Peyer's patch (tissue), 4 donors: ENCODE results near the gene ZRANB2. TPM values are rescaled to one million over a fixed set of nuclear protein-coding genes. Genes with fewer than 3 reads are reported as not detected.

Source experiments
- DNase-seq, 3 donors: peaks; one replicate each; pipeline ENCODE4 v3.0.0-alpha.2; 2017 to 2019
- H3K27ac ChIP-seq, 4 donors: fragments of 200-600 bp; sonication (generic); one replicate each; pipeline ENCODE4 v1.5.1; 2016 to 2019
- H3K27me3 ChIP-seq, 2 donors: fragments of 200-600 bp; sonication (generic); one replicate each; pipeline ENCODE4 v1.5.1; 2019
- H3K36me3 ChIP-seq, 3 donors: fragments of 200-600 bp; sonication (generic); one replicate each; pipeline ENCODE4 v1.5.1; 2016 to 2019
- H3K4me1 ChIP-seq, 4 donors: fragments of 200-600 bp; sonication (generic); one replicate each; pipeline ENCODE4 v1.5.1; 2016 to 2019
- H3K4me3 ChIP-seq, 4 donors: fragments of 200-600 bp; sonication (generic); 1 replicate in 3 of 4; 2 replicates in 1 of 4; pipeline ENCODE4 v1.5.1; 2016 to 2019; ENCODE audit warnings: mild to moderate bottlenecking in 1 of 4
- H3K9me3 ChIP-seq, 4 donors: fragments of 200-600 bp; sonication (generic); one replicate each; pipeline ENCODE4 v1.5.1; 2016 to 2019; ENCODE audit warnings: mild to moderate bottlenecking in 1 of 4
- CTCF ChIP-seq, 6 experiments: fragments of 450-650 bp in 4 of 6; fragments of 200-600 bp in 2 of 6; sonication (generic) in 1 of 6; IDR thresholded peaks; one replicate each; pipeline ENCODE4 v1.5.1; 2017 to 2019; ENCODE audit warnings: antibody characterized with exemption in 6 of 6, mild to moderate bottlenecking in 3 of 6, moderate library complexity in 1 of 6
- POLR2A ChIP-seq, 2 donors: fragments of 450-650 bp; IDR thresholded peaks; one replicate each; pipeline ENCODE4 v1.5.1; 2017; ENCODE audit warnings: antibody characterized with exemption in 2 of 2, mild to moderate bottlenecking in 2 of 2, moderate library complexity in 2 of 2
- total RNA-seq, 4 donors: library from RNA; depleted of rRNA; stranded (reverse); fragments of >200 nt; gene quantifications; one replicate each; pipeline ENCODE4 v1.1.0, GENCODE V29; 2016

Gene ZRANB2
- total RNA-seq, 4 donors from 2014 or later = 69.7 to 158 (median 91.2) TPM

DNA sequence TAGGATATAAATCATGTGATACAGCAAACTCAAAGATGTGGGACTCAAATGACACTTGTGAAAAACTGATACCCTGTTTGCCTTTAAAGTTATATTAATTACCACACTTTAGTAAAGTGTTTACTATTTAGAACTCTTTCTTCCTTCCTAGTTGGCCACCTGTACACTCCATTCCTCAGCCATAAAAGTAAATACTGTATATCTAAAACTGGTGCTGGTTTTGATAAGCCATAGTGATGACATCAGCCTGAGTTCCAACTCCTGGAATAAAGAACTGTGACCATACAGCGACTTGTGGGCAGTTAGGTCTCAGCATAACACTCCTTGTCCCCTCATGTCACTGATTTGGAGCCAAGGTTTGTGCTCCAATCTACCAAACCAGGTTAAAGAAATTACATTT, 36.0 kb downstream of the ZRANB2 start:
- Histone ChIP-seq H3K9me3 (no peaks in the 10 kb centered on the region), H3K36me3 (no peaks in the 10 kb centered on the region), H3K4me1 (peaks cover 0 to 16% (median 9%) of the 10 kb centered on the region in 4 donors), H3K4me3 (no peak overlapping the region), H3K27ac (no peak overlapping the region), H3K27me3 (peaks cover 0 to 8% of the 10 kb centered on the region in 2 donors)
- DNase-seq = no peak
- no peak for TF ChIP-seq POLR2A (IDR thresholded peaks at IDR 0.05)
- TF ChIP-seq CTCF (IDR thresholded peaks at IDR 0.05) = no peak

DNA sequence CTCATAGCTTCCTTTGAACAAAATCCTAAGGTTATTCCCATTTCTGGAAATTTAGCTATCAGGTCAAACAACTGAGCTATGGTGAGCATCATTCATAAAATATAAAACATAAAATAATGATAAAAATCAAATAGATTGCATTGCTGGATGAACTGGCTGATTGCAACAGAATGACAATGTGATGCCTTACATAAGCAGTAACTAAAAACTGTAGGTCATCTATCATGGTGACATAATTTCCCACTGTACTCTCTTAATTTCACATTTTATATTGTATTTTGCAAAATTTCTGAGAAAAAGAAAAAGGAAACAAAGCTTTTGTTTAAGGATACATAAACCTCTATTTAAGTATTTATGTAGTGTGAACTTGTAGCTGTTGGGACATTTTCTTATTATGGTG, 37.8 kb downstream of the ZRANB2 start:
- Histone ChIP-seq H3K27ac (no peak overlapping the region), H3K27me3 (peaks cover 0 to 8% of the 10 kb centered on the region in 2 donors), H3K4me3 (no peak overlapping the region), H3K9me3 (no peaks in the 10 kb centered on the region), H3K36me3 (no peaks in the 10 kb centered on the region), H3K4me1 (peaks cover 0 to 16% (median 9%) of the 10 kb centered on the region in 4 donors)
- no peak for TF ChIP-seq CTCF (IDR thresholded peaks at IDR 0.05)
- TF ChIP-seq POLR2A (IDR thresholded peaks at IDR 0.05) = no peak
- DNase-seq = no peak

DNA sequence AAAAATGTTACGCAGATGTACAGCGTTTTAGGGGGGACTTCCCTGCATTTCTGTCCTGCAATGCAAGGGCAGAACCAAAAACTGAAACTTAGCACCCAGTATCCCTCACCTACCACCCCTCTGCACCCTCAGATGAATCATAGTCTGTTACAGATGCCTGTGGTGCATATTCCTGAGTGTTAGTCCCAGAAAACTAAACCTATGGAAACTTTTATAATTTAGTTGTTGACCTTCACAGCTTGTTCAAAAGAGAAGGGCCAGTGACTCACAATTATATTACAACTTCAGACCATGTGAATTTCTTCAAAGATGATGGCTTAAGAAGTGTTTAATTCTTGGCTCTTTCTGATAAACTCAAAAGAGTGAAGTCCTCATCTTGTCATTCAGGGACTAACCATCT, 39.0 kb downstream of the ZRANB2 start:
- DNase-seq = no peak
- Histone ChIP-seq H3K27ac (no peak overlapping the region), H3K4me1 (peaks cover 0 to 5% (median 2%) of the 10 kb centered on the region in 4 donors), H3K9me3 (no peaks in the 10 kb centered on the region), H3K36me3 (no peaks in the 10 kb centered on the region), H3K4me3 (no peak overlapping the region), H3K27me3 (peaks cover 0 to 8% of the 10 kb centered on the region in 2 donors)
- TF ChIP-seq CTCF (IDR thresholded peaks at IDR 0.05) (no peak), POLR2A (IDR thresholded peaks at IDR 0.05) (no peak)

DNA sequence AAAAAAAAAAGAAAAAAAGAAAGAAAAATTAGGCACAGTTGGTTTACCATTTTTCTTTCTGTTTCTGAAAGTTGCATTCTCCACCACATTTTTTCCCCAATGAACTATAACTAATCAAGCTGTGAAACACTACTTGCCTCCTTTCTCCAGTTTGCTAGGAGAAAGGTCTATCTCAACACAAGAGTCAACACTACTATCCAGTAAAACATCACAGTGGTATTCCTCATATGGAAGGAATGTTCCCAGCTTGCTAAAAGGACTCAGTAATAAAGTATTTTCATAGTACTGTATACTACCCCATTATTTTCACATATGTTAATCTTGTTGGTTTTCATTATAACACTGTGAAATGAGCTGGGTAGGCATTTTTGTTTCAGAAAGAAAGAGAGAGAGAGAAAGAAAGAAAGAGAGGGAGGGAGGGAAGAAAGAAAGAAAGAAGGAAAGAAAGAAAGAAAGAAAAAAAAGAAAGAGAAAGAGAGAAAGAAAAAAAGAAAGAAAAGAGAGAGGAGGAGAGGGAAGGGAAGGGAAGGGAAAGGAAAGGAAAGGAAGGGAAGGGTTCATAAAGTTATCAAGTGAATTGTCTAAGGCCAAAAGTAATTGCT, 41.1 kb downstream of the ZRANB2 start:
- TF ChIP-seq POLR2A (IDR thresholded peaks at IDR 0.05) = no peak
- no peak for TF ChIP-seq CTCF (IDR thresholded peaks at IDR 0.05)
- Histone ChIP-seq H3K36me3 (no peaks in the 10 kb centered on the region), H3K27ac (no peak overlapping the region), H3K4me3 (no peak overlapping the region), H3K9me3 (no peaks in the 10 kb centered on the region), H3K4me1 (no peaks in the 10 kb centered on the region), H3K27me3 (peaks cover 0 to 4% of the 10 kb centered on the region in 2 donors)
- DNase-seq = no peak

DNA sequence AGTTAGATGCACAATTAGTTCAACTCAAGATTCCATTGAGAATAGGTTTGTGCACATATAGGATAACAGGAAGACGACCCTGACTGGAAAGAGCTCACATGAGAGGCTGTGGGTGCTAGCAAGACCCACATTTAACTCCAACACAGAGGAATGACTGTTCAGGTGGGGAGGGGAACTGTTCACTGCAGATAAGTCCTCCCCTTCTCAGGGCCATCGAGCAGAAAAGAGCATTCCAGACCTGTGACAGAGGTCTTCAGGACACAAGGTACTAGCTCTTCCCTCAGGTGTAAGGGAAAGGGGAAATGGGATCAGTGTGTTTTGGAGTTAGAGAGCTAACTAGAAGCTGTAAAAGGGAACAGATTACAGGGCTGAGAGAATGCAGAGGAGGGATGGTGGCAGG, 41.9 kb downstream of the ZRANB2 start:
- no peak for TF ChIP-seq CTCF (IDR thresholded peaks at IDR 0.05)
- TF ChIP-seq POLR2A (IDR thresholded peaks at IDR 0.05) = no peak
- no peak overlapping the region for H3K4me3 ChIP-seq
- peaks cover 0 to 4% of the 10 kb centered on the region in 2 donors for H3K27me3 ChIP-seq
- no peaks in the 10 kb centered on the region for H3K36me3 ChIP-seq
- no peak for DNase-seq
- H3K27ac ChIP-seq = no peak overlapping the region
- H3K9me3 ChIP-seq = no peaks in the 10 kb centered on the region
- H3K4me1 ChIP-seq = no peaks in the 10 kb centered on the region
